ENCODE data around the gene VOPP1.

Gene VOPP1

DNA sequence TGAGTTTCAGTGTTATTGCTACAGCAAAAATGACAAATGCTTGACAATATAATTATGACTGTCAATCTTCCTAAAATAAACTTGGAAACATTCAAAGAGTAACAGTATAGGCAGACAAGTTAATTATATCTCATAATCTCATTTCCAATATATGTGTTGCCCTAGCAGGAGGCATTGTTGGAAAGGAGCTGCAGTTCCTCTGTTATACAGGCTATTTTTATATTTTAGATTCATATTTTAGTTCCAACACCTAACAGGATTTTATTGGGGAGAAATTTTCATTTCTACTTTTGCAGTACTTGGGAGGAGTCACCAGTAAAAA lies 19.3 kb downstream of the VOPP1 start:
- no peak for DNase-seq

DNA sequence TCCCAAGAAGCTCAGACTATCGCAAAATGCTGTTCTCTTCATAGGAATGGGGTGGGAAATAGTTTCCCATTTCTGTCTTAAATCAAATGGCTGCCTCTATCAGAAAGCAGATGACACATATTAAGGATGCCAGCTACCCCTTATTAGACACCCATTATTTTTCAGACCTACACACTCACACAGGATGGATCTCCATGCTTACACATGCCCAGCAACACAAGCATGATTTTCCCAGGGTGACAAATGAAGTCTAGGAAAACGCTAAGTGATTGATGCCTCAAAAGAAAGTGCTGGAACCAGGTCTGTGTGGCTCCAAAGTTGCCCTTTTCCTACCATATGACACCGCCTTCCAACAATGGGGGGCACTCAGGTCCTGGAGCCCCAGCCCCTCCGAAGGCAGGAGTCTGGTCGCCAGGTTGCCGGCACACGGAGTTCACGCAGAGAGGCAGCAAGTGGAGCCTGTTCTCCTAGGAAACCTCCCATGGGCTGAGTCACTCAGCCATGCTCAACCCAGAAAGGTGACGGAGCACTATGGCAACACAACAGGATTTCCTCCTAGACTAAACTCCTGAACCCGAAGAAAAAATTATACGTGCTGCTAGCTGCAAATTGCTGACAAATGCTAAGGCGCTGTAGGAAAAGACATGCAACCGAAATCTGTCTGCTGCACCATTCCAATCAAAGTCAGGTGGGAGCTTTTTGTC lies 19.8 kb downstream of the VOPP1 start:
- DNase-seq = peak; percentile 61

GRCh38 chr7:55550841-55551537 lies 21.3 kb downstream of the VOPP1 start:
- no peak for DNase-seq

DNA sequence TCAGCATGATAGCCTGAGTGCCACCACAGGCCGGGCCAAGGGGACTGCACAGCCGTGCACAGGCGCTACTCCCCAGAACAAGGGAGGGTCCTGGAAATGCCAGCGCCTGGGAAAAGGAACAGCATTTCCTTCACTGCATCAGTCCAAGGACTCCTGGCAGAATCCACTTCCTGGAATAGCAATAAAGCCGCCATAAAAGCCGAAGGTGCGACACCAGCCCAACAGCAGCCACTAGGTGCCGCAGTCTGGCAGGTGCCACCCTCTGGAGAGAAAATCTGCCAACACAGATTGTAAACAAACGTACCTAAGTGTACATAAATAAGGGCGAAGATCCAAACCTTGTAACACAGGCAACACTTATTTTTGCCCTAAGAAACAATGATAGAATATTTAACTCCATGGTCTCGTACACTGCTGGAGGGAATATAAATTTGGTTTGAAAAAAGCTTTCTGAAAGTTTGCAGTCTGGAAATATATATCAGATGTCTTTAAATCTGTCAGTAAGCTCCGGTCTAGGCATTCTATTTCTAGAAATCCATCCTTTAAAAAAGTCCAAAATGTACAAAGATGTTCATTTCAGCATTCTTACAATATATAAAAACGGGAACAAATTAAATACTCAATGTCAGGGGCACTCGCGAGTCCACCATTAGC lies 22.2 kb downstream of the VOPP1 start:
- DNase-seq = no peak

DNA sequence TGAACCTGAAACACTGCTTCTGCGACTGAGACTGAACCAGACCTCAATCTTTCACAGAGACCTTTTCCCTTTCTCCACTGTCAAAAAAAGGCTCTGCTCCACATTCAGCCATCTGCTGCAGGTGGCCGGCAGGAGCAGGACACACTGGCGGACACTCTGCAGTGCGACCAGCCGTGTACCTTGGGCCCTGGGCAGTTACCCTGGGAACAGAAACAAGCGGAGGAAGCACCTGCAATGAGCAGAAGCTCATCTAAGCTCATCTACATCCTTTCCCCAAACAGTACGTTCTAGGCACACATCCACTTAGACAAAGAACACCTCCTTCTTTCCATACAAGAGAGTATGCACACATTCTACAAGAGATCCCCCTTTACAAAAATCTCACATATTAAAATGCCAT lies 22.8 kb downstream of the VOPP1 start:
- DNase-seq = no peak

DNA sequence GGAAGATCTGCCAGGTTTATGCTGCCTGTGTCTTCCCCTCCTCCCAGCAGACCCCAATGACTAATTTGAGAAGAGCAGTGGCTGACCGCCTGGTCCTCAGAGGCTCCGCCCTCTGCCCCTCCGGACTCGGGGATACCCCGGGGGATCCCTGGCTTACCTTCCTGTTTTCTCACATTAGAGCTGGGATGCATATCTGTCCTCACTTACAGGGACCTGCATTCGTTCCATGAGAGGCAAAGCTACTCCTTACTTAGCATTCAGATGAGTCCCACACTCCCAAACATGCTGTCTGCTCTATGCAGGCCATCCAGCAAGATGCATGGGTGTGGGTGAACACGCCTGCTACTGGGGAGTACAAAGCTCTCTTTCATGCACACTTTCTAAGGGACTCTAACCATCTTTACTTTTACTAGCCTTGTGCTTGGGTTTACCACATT lies 24.0 kb downstream of the VOPP1 start:
- no peak for DNase-seq

DNA sequence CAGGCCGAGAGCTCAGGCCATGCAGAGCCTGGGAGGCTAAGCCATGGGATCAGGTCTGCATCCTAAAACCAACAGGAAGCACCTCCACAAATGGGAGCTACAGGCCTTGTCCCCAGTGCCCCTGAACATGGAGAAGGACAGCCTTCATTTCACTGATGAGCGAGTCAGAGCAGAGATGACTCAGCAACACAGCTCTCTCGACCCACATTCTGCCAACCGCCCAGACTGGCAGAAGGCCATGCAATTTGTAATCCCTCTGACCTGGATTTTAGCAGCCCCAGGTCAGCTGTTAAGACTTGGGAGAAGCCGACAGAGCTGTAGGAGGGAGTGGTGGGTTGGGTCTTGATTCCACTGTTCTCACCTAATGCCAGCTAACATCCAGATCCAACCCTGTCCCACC lies 25.5 kb downstream of the VOPP1 start:
- peak; percentile 62 for DNase-seq

DNA sequence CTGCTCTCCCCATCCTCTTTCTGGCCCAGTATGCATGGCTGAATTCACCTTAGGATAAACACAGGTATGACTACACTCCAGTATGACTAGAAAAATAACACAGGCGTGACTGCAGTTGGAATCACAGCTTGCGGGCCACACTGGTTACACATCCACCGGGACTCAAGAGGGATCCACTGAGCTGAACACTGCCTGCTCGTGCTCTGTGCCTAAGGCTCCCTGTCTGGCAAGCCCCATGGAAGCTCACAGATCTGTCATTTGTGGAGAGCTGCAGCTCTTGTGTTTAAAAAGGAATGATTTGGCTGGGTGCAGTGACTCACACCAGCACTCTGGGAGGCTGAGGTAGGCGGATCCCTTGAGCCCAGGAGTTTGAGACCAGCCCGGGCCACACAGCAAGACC lies 26.8 kb downstream of the VOPP1 start:
- DNase-seq = no peak

DNA sequence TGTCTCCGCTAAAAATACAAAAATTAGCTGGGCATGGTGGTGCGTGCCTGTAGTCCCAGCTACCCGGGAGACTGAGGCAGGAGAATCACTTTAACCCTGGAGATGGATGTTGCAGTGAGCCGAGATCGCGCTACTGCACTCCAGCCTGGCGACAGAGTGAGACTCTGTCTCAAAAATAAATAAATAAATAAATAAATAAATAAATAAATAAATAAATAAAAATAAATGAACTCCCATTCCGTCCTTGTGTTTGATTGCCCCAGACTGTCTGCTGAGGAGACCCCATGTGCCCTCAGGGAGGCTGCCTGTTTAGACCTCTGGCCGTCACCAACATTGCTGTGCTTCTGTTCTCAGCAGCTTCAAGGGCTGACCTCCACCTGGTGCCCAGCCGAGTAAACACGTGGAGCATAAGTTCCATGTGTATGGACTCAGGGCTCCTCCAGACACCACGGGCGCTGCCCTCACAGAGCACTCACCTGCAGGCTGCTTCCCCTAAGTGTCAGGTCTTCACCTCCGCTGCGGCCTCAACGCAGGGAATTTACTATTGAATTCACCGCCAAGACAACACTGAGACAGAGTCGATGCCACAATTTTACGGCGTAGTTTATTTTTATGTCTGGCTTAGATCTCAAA lies 32.0 kb downstream of the VOPP1 start:
- no peak for DNase-seq

DNA sequence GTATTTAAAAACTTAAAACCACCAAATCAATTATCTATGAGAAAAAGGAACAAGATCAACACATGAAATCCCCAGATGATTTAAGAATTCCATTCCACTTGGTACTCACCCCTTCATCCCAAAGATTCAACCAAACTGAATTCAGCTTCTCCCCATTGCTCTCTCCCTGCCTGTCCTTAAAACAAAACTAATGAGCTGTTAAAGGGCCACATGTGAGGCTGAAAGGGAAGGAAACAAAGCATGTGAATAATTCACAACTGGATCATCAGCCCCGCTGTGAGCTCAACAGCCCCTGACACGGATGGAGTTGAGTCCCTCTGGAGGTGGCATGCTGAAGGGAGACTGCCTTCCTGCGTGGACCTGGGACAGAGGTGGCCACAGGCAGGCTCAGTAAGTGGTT lies 32.9 kb downstream of the VOPP1 start:
- peak; percentile 65 for DNase-seq

GRCh38 chr7:55538538-55538937 lies 33.8 kb downstream of the VOPP1 start:
- no peak for DNase-seq

DNA sequence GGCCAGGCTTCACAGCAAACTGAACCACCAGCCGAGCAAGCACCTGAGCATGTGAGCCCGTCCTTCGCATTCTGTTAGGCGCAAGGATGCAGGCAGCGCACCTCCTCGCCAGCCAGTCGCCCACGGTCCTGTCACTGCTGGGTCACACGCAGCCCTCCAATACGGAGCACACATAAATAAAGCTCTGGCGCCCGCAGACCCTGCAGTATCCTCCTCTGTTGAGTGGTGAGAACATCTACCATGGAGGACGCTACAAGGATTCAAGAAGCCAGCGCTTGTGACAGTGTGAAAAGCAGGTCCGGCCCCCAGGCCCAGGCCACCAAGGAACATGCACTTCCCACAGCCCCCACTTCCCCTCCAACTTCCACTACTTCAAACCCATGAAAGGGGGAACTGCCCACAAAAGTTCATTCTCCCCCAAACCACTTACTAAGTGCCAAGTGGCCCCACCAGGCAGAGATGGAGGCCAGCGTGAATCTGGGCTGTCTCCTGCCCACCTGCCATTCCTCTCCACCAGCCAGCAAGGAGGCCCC lies 34.8 kb downstream of the VOPP1 start:
- no peak for DNase-seq

GRCh38 chr7:55536619-55537457 lies 35.5 kb downstream of the VOPP1 start:
- DNase-seq = no peak

GRCh38 chr7:55535617-55536016 lies 36.7 kb downstream of the VOPP1 start:
- no peak for DNase-seq

GRCh38 chr7:55534916-55535590 lies 37.2 kb downstream of the VOPP1 start:
- no peak for DNase-seq

DNA sequence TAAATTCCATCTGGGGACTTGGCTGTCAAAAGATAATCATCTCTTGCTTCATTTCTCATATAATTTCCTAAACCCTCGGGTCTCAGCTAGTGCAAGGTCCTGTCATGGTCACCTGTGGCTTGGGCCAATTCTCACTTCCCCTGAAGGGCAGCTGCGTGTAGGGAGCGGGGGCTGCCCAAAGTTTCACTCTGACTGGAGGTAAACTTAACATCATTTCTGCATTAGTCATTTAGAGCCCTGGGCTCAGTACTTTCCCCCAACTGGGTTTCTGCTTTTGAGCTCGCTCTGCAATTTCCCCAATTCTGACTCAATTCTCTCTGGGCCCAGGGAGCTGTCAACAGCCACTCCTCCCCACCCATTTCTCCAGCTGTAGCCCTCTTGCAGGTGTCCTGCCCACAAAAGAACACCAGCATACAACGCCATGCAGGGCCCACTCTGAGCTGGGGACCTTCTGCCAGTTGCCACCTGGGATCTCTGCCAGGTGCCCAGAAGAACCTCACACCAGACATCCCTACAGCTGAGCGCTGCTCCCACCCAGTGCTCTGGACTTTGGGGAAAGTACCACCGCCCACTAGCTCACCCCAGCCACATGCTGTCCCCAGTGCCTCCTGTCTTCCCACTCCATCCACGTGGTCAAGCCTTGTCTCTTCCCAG lies 37.9 kb downstream of the VOPP1 start:
- DNase-seq = no peak

- DNase-seq = no peak
Measured at GRCh38 chr7:55533729-55534080, 38.6 kb downstream of the VOPP1 start.

- no peak for DNase-seq
Measured at GRCh38 chr7:55533050-55533728, 39.1 kb downstream of the VOPP1 start.

DNA sequence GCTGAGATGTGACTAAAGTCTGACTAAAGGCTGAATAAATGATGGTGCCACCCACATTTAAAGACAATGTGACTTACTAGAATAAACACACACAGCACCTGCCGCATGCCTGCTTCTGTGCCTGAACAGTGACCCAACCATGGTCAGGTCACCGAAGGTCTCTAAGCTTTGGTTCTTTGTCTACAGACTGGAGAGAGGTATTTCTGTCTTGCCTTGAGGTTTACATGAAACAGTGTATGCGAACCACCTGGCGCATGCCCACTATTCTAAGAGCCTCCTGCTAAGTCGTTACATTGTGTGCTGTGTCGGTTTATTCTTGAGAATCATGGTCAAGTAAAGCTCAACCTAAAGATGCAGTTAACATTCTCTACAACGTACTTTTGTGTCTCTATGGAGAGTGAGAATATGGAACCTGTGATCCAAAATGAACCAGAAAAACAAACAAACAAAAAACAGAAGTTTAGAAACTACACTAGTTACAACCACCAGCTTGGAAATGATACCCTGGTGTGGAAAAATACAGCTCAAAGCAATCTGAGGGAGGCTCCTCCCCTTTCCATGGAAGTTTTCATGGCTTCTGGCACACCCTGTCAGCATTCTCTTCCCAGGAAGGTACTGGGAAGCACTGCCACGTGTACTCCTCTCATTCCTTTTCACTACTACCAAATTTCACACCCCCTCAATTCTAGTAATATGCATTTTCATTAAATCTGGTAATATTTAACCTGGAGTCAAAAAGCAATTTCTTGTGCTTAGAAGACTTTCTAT lies 40.0 kb downstream of the VOPP1 start:
- no peak for DNase-seq

GRCh38 chr7:55531536-55531935 lies 40.8 kb downstream of the VOPP1 start:
- DNase-seq = no peak

Data from retina (tissue), 1 donor.